Esophagus squamous epithelium (tissue), 5 donors: Measurements from ENCODE around the gene SPATA46. TPM values are rescaled to one million over a fixed set of nuclear protein-coding genes. Genes with fewer than 3 reads are reported as not detected.
A peak's percentile ranks its signal among the peaks of the same experiment; 100 is the strongest.

Experiments used
- DNase-seq: peaks from one replicate; lab custom pipeline; 2025; lab: John Stamatoyannopoulos, UW
- H3K27ac ChIP-seq, 4 donors: fragments of 200-600 bp; sonication (generic); one replicate each; pipeline ENCODE4 v1.5.1; 2016 to 2019; ENCODE audit warnings: mild to moderate bottlenecking in 1 of 4
- H3K27me3 ChIP-seq, 4 donors: fragments of 200-600 bp; sonication (generic); 1 replicate in 3 of 4; 2 replicates in 1 of 4; pipeline versions ENCODE4 v1.5.1 to v1.6.0; 2017 to 2021; ENCODE audit warnings: antibody characterized with exemption in 1 of 4
- H3K36me3 ChIP-seq, 3 donors: fragments of 200-600 bp; sonication (generic); one replicate each; pipeline ENCODE4 v1.5.1; 2016 to 2019
- H3K4me1 ChIP-seq, 3 donors: fragments of 200-600 bp; sonication (generic); one replicate each; pipeline ENCODE4 v1.5.1; 2017 to 2019
- H3K4me3 ChIP-seq, 4 donors: fragments of 200-600 bp; sonication (generic); 1 replicate in 3 of 4; 2 replicates in 1 of 4; pipeline ENCODE4 v1.5.1; 2016 to 2019; ENCODE audit warnings: mild to moderate bottlenecking in 2 of 4, moderate library complexity in 1 of 4
- H3K9me3 ChIP-seq, 3 donors: fragments of 200-600 bp; sonication (generic); one replicate each; pipeline ENCODE4 v1.5.1; 2016 to 2019
- CTCF ChIP-seq, 6 experiments: fragments of 450-650 bp in 4 of 6; fragments of 200-600 bp in 2 of 6; sonication (generic) in 2 of 6; IDR thresholded peaks; one replicate each; pipeline ENCODE4 v1.5.1; 2016 to 2019; ENCODE audit warnings: antibody characterized with exemption in 6 of 6, mild to moderate bottlenecking in 4 of 6, moderate library complexity in 4 of 6
- POLR2A ChIP-seq, 4 donors: fragments of 450-650 bp; IDR thresholded peaks; one replicate each; pipeline ENCODE4 v1.6.1; 2017; ENCODE audit warnings: antibody characterized with exemption in 4 of 4, mild to moderate bottlenecking in 4 of 4, moderate library complexity in 3 of 4
- WGBS, 2 donors: methylation state at CpG; one replicate each; pipeline ENCODE4 v1.1.5; 2018; 5-methylcytosine and 5-hydroxymethylcytosine counted together
- intact Hi-C: fragments of 100-400 bp; cut with DNase I; formaldehyde crosslinking; loops from one replicate; pipeline ENCODE4 v1.15.0; 2022
- total RNA-seq, 4 donors: library from RNA; depleted of rRNA; stranded (reverse); fragments of >200 nt; gene quantifications; one replicate each; pipeline ENCODE4 v1.1.0, GENCODE V29; 2016
- donor health status: DM: yes; HTN: yes; CAD: no.

Gene SPATA46
- total RNA-seq, 4 donors from 2014 or later, result not detected

GRCh38 chr1:162374406-162374805 is 2.2 kb downstream of the SPATA46 start:
- Histone ChIP-seq H3K4me1 (peaks cover 0 to 17% (median 8%) of the 10 kb centered on the region in 3 donors), H3K9me3 (no peaks in the 10 kb centered on the region), H3K4me3 (no peak overlapping the region), H3K36me3 (no peaks in the 10 kb centered on the region), H3K27ac (no peak overlapping the region), H3K27me3 (no peaks in the 10 kb centered on the region)
- WGBS, 2 donors, result 82 to 91% methylated on average over 4 of the region's 9 CpGs
- intact Hi-C loops, result no loop called here
- DNase-seq, result no peak
- TF ChIP-seq POLR2A (IDR thresholded peaks at IDR 0.05) (no peak), CTCF (IDR thresholded peaks at IDR 0.05) (no peak)

- H3K4me1 ChIP-seq, result peaks cover 0 to 19% (median 8%) of the 10 kb centered on the region in 3 donors
- intact Hi-C loops, result no loop called here
- no peak for DNase-seq
- H3K36me3 ChIP-seq, result no peaks in the 10 kb centered on the region
- WGBS, 2 donors, result 77 to 92% methylated on average over 4 to 6 of the region's 8 CpGs
- no peaks in the 10 kb centered on the region for H3K27me3 ChIP-seq
- TF ChIP-seq CTCF (IDR thresholded peaks at IDR 0.05), result no peak
- no peak for TF ChIP-seq POLR2A (IDR thresholded peaks at IDR 0.05)
- no peaks in the 10 kb centered on the region for H3K9me3 ChIP-seq
- no peak overlapping the region for H3K4me3 ChIP-seq
- H3K27ac ChIP-seq, result no peak overlapping the region
These were observed 3.0 kb downstream of the SPATA46 start for GRCh38 chr1:162373541-162374260.

- no peaks in the 10 kb centered on the region for H3K9me3 ChIP-seq
- H3K27me3 ChIP-seq, result no peaks in the 10 kb centered on the region
- 60 to 89% methylated on average over 1 of the region's 1 CpG for WGBS, 2 donors
- no peaks in the 10 kb centered on the region for H3K36me3 ChIP-seq
- intact Hi-C loops, result no loop called here
- H3K27ac ChIP-seq, result no peak overlapping the region
- no peak overlapping the region for H3K4me3 ChIP-seq
- peaks cover 0 to 19% (median 8%) of the 10 kb centered on the region in 3 donors for H3K4me1 ChIP-seq
- no peak for TF ChIP-seq CTCF (IDR thresholded peaks at IDR 0.05)
- TF ChIP-seq POLR2A (IDR thresholded peaks at IDR 0.05), result no peak
- DNase-seq, result no peak
These were observed 3.6 kb downstream of the SPATA46 start for GRCh38 chr1:162373072-162373427.

- Histone ChIP-seq H3K27me3 (no peaks in the 10 kb centered on the region), H3K4me1 (peaks cover 0 to 19% (median 8%) of the 10 kb centered on the region in 3 donors), H3K27ac (peak overlapping the region in 2 of 4 donors; percentile 18 to 22), H3K36me3 (no peaks in the 10 kb centered on the region), H3K9me3 (no peaks in the 10 kb centered on the region), H3K4me3 (no peak overlapping the region)
- DNase-seq, result no peak
- intact Hi-C loops, result no loop called here
- TF ChIP-seq CTCF (IDR thresholded peaks at IDR 0.05) (no peak), POLR2A (IDR thresholded peaks at IDR 0.05) (no peak)
- WGBS, 2 donors, result 55 to 64% methylated on average over 10 to 12 of the region's 13 CpGs
These were observed 4.2 kb downstream of the SPATA46 start for GRCh38 chr1:162372159-162373071.

GRCh38 chr1:162371611-162372010 is 5.0 kb downstream of the SPATA46 start:
- no peaks in the 10 kb centered on the region for H3K27me3 ChIP-seq
- H3K4me3 ChIP-seq, result no peak overlapping the region
- whole genome bisulfite sequencing, 2 donors, result 71 to 72% methylated on average over 6 of the region's 6 CpGs
- no peak for DNase-seq
- intact Hi-C loops, result no loop called here
- peaks cover 0 to 25% (median 8%) of the 10 kb centered on the region in 3 donors for H3K4me1 ChIP-seq
- no peaks in the 10 kb centered on the region for H3K36me3 ChIP-seq
- no peaks in the 10 kb centered on the region for H3K9me3 ChIP-seq
- TF ChIP-seq POLR2A (IDR thresholded peaks at IDR 0.05) (no peak), CTCF (IDR thresholded peaks at IDR 0.05) (no peak)
- peak overlapping the region in 2 of 4 donors; percentile 18 to 22 for H3K27ac ChIP-seq
